Adipocyte (in vitro differentiated cells): ENCODE results near the gene CSRNP2.

ENCODE experiments used
- DNase-seq: peaks from one replicate; pipeline ENCODE4 v3.0.0-alpha.2; 2015; ENCODE audit warnings: low read depth
- H3K27me3 ChIP-seq: replicated peaks from 2 replicates; pipeline ENCODE4 v1.7.0; 2013; ENCODE audit warnings: mild to moderate bottlenecking, low read length, moderate library complexity; ENCODE audit not compliant: control insufficient read depth, insufficient read depth
- H3K36me3 ChIP-seq: 2 replicates; pipeline ENCODE4 v1.7.0; 2013; ENCODE audit warnings: low read length, mild to moderate bottlenecking, moderate library complexity; ENCODE audit not compliant: control insufficient read depth, insufficient read depth, severe bottlenecking
- H3K4me1 ChIP-seq: 2 replicates; pipeline ENCODE4 v1.7.0; 2013; ENCODE audit warnings: mild to moderate bottlenecking, low read length, moderate library complexity; ENCODE audit not compliant: control insufficient read depth, insufficient read depth
- H3K4me3 ChIP-seq: 2 replicates; pipeline ENCODE4 v1.7.0; 2013; ENCODE audit warnings: mild to moderate bottlenecking, low read length, moderate library complexity
- H3K9ac ChIP-seq: 2 replicates; pipeline ENCODE4 v1.7.0; 2013; ENCODE audit warnings: mild to moderate bottlenecking, low read length, moderate library complexity
- H3K9me3 ChIP-seq: 2 replicates; pipeline ENCODE4 v1.7.0; 2013; ENCODE audit warnings: mild to moderate bottlenecking, low read length, moderate library complexity; ENCODE audit not compliant: control insufficient read depth

CSRNP2 gene, protein sequence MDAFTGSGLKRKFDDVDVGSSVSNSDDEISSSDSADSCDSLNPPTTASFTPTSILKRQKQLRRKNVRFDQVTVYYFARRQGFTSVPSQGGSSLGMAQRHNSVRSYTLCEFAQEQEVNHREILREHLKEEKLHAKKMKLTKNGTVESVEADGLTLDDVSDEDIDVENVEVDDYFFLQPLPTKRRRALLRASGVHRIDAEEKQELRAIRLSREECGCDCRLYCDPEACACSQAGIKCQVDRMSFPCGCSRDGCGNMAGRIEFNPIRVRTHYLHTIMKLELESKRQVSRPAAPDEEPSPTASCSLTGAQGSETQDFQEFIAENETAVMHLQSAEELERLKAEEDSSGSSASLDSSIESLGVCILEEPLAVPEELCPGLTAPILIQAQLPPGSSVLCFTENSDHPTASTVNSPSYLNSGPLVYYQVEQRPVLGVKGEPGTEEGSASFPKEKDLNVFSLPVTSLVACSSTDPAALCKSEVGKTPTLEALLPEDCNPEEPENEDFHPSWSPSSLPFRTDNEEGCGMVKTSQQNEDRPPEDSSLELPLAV

DNA sequence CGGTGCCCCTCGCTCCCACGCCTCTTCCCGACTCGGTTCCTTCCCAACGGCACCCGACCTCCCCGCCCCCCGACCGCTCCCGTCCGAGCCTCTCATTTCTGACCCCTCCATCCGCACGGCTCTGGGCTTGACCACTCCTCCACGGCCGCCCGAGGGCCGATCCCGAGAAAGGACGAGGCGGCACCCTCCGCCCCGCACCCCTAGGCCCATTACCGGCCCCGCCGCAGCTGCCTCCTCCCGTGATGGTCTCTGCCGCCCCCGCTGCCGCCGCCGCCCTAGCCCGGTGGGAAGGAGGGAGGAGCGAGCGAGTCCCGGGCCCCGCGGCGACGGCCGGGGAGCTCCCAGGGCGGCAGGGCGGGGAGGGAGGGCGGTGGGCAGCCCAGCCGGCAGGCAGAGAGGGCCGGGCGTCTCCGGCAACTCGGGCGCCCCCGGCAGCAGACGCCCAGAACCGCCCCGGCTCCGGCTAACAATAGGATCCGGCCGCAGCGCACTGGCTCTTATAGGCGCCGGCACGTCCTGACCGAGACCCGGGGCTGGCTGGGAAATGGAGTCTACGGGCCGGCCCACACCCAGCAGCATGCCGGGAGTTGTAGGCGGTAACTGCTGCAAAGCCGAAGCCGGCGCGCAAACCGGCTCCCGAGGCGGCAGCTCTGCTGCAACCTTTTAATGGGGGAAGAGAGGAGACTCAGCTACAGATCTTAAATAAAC lies at the start of gene CSRNP2:
CSRNP2 (minus strand) TSS at position 471 of the 708 bp plus-strand sequence. CDS start 7,035 bp downstream, outside the sequence.
- peak within 1 kb of the TSS; percentile 92 for H3K9ac ChIP-seq
- H3K9me3 ChIP-seq: no peaks in the 10 kb centered on the region
- H3K36me3 ChIP-seq: no peaks in the 10 kb centered on the region
- peak; percentile 98 for DNase-seq
- H3K27me3 ChIP-seq: no peaks in the 10 kb centered on the region
- H3K4me3 ChIP-seq: peak within 1 kb of the TSS; percentile 89
- H3K4me1 ChIP-seq: peaks cover 15% of the 10 kb centered on the region

DNA sequence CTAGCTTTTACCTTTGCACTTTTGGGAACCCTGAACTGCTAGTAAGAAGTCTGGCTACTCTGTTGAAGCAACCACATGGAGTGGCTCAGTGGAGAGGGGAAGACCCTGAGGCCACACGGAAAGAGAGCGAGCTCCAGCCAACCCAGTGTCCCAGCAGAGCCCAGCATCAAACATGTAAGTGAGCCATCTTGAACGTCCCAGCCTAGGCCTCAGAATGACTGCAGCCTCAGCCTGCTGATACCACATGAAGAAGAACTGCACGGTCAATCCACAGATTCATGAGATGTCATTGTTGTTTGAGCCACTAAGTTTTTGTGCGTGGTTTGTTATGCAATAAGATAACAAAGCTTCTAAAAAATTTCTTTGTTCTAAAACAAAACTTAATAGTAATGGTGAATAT lies 49.3 kb upstream of the CSRNP2 start:
- no peak for DNase-seq
- H3K9ac ChIP-seq: no peak overlapping the region
- H3K9me3 ChIP-seq: no peaks in the 10 kb centered on the region
- H3K36me3 ChIP-seq: peaks cover under 1% of the 10 kb centered on the region
- H3K4me3 ChIP-seq: no peak overlapping the region
- peaks cover 4% of the 10 kb centered on the region for H3K4me1 ChIP-seq
- no peaks in the 10 kb centered on the region for H3K27me3 ChIP-seq

DNA sequence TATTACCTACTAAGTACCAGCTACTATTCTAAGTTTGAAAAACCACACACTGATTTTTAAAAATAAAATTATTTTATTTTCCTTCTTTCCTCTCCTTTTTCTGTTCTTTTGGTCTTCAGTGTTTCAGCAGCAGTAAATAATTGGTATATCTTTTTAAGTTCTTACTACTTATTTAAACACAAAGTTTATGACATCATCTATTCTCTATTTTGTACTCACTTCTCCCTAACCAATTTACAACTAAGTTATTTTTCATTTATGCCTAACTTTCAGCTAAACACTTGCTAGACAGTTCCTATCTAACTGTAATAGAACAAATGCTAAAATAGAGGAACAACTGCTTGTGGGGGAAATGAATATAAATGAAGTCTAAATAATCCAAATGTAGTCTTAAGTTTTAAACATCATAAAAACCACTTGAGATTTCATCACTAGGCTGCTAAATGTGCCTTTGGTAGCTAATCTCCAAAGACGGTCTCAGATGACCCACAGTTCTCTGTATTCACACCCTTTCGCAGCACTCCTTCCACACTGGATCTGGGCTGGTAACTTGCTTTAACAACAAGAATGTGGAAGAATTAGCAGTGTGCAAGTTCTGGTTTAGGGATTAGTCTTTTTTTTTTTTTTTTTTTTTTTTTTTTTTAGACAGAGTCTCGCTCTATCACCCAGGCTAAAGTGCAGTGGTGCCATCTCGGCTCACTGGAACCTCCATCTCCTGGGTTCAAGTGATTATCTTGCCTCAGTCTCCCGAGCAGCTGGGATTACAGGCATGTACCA lies 48.5 kb upstream of the CSRNP2 start:
- H3K9ac ChIP-seq: no peak overlapping the region
- peaks cover 10% of the 10 kb centered on the region for H3K4me1 ChIP-seq
- no peak for DNase-seq
- no peaks in the 10 kb centered on the region for H3K27me3 ChIP-seq
- no peaks in the 10 kb centered on the region for H3K9me3 ChIP-seq
- H3K4me3 ChIP-seq: no peak overlapping the region
- no peaks in the 10 kb centered on the region for H3K36me3 ChIP-seq

DNA sequence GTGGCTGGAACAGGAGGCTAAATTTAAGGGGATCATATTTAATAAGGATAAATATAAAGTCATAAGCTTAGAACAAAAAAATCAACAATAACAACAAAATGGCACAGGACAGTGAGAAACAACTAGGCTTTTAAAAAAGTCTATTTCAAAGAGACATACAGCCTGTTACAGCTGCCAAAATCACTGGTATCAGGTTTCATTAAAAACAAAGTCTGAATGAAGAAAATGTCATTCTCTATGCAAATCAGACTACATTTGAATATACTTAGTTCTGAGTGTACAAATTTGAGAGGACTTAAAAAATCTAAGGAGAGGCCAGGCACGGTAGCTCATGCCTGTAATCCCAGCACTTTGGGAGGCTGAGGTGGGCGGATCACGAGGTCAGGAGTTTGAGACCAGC lies 45.5 kb upstream of the CSRNP2 start:
- H3K27me3 ChIP-seq: no peaks in the 10 kb centered on the region
- H3K9ac ChIP-seq: no peak overlapping the region
- H3K4me1 ChIP-seq: peaks cover 12% of the 10 kb centered on the region
- DNase-seq: peak; percentile 64
- no peaks in the 10 kb centered on the region for H3K9me3 ChIP-seq
- peaks cover 8% of the 10 kb centered on the region for H3K36me3 ChIP-seq
- H3K4me3 ChIP-seq: no peak overlapping the region

DNA sequence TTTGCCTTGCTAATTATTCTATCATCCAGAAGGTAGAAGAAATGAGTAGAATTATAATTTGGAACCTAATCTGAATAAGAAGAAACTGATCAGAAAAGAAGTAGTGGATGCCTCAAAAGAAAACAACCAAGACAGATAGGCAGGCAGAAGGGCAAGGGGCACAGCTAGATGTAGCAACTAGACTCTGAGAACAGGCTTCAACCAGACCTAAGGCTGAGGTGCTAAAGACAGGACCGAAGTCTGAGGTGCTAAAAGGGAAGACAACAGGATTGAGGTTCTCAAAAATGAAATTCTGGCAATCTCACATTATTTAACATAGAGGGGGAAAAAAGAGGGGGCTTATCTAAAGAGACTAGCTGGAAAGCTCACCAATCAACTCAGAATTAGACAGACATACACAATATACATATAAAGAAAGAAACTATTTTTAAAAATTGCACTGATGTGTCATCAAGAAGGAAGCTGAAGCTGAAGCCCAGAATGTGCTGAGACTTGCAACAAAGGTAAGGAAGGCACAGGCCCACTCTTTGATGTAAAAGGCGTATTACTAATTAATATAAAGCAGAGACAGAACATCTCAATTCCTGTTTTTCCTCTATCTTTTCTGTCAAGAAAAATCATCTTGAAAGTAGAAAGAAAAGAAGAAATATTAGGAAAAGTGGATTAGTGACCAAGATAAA lies 43.8 kb upstream of the CSRNP2 start:
- DNase-seq: peak; percentile 21
- H3K27me3 ChIP-seq: no peaks in the 10 kb centered on the region
- H3K4me1 ChIP-seq: peaks cover 12% of the 10 kb centered on the region
- no peaks in the 10 kb centered on the region for H3K9me3 ChIP-seq
- no peak overlapping the region for H3K4me3 ChIP-seq
- H3K9ac ChIP-seq: no peak overlapping the region
- H3K36me3 ChIP-seq: peaks cover 8% of the 10 kb centered on the region

DNA sequence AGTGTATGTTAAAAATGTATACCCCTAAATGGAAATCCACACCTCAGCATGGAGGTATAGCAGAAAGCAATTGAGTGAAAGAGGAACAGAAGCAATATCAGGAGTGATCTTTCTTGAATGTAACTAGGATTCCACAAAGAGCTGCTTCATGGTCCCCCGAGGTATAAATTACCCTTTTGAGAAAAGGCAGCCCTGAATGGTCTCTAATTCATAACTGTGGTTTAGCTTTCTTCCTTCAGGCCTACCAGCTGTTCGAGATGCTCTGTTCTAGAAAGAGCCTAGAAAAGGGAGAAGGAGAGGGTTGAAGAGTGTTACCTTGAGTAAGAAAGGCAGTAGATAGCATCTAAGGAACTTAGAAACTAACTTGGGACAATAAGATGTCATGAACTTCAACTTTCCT lies 42.9 kb upstream of the CSRNP2 start:
- H3K9ac ChIP-seq: no peak overlapping the region
- no peak for DNase-seq
- H3K36me3 ChIP-seq: peaks cover 8% of the 10 kb centered on the region
- no peak overlapping the region for H3K4me3 ChIP-seq
- H3K9me3 ChIP-seq: no peaks in the 10 kb centered on the region
- H3K4me1 ChIP-seq: peaks cover 12% of the 10 kb centered on the region
- H3K27me3 ChIP-seq: no peaks in the 10 kb centered on the region

DNA sequence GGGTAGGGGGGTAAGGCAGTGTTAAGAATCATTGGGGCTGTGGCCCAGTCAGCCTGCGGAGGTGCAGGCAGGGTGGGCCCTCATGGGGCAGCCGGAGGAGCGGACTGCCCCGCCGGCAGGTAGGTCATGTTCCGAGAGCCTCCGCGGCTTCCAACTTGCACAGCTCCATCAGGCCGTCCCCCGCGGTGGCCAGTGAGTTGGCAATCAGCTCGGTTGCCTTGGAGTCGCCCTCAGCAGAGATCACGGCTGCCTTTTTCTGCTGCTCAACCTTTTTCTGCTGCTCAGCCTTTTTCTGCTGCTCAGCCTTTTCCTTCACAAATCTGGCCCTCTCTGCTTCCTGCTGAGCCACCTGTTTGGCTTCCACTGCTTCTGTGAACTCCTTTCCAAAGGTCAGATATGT lies 41.1 kb upstream of the CSRNP2 start:
- Histone ChIP-seq H3K36me3 (peaks cover 8% of the 10 kb centered on the region), H3K4me3 (no peak overlapping the region), H3K4me1 (peaks cover 12% of the 10 kb centered on the region), H3K9me3 (no peaks in the 10 kb centered on the region), H3K27me3 (no peaks in the 10 kb centered on the region), H3K9ac (no peak overlapping the region)
- DNase-seq: no peak

DNA sequence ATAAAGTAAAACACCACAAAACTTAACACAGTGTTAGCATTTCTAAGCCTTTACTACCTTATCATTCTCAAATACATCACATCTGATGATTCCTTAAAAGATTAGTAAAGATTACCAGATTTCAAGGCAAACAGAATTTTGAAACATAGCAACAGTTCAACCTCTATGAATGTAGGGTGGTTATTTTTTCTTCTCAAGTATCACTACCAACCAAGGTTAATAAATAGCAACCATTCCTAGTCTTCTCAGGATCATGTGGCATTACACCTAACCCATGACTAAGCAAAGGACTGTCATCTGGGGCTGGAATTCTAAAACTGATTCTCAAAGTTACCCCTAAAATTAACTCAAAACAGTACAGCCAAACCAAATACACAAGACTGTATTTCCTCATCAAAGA lies 39.4 kb upstream of the CSRNP2 start:
- DNase-seq: no peak
- peaks cover 21% of the 10 kb centered on the region for H3K36me3 ChIP-seq
- H3K9me3 ChIP-seq: no peaks in the 10 kb centered on the region
- H3K4me3 ChIP-seq: no peak overlapping the region
- H3K27me3 ChIP-seq: no peaks in the 10 kb centered on the region
- H3K4me1 ChIP-seq: peaks cover 8% of the 10 kb centered on the region
- H3K9ac ChIP-seq: no peak overlapping the region

DNA sequence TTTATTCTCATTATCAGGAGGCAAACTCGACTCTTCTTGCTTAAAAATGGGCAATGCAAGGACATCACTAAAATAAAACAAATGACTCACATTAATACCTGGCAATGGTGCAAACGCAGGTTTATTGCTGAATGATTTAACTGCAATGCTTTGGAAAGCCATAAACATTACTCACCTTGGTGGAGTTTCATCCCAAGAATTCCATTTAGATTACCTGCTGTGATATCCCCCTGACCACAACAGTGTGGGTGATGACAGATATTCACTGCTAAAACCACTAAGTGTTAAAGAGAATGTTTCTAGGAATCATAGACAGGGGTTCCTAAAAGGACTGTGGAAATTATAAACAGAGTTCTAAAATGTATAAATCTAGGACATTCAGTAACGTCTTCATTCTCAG lies 35.3 kb upstream of the CSRNP2 start:
- no peak for DNase-seq
- H3K27me3 ChIP-seq: no peaks in the 10 kb centered on the region
- no peak overlapping the region for H3K9ac ChIP-seq
- no peak overlapping the region for H3K4me3 ChIP-seq
- peaks cover 36% of the 10 kb centered on the region for H3K36me3 ChIP-seq
- H3K9me3 ChIP-seq: no peaks in the 10 kb centered on the region
- no peaks in the 10 kb centered on the region for H3K4me1 ChIP-seq

DNA sequence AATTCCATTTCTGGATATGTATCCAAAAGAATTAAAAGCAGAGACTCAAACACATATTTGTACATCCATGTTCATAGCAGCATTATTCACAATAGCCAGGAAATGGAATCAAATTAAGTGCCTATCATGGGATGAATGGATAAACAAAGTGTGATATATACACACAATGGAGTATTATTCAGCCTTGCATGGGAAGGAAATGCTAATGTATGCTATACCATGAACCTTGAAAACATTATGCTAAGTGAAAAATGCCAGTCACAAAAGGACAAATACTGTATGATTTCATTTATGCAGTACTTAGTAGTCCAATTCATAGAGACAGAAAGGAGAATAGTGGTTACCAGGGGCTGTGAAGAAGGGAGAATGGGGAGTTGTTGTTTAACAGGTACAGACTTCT lies 32.1 kb upstream of the CSRNP2 start:
- no peaks in the 10 kb centered on the region for H3K4me1 ChIP-seq
- no peak for DNase-seq
- H3K9me3 ChIP-seq: no peaks in the 10 kb centered on the region
- peaks cover 59% of the 10 kb centered on the region for H3K36me3 ChIP-seq
- no peak overlapping the region for H3K9ac ChIP-seq
- H3K27me3 ChIP-seq: no peaks in the 10 kb centered on the region
- no peak overlapping the region for H3K4me3 ChIP-seq
